Vagina (tissue), 2 donors: ENCODE data around the gene MTAP. TPM values are rescaled to one million over a fixed set of nuclear protein-coding genes. Genes with fewer than 3 reads are reported as not detected.

Source experiments
- DNase-seq, 2 donors: peaks; one replicate each; pipeline ENCODE4 v3.0.0-alpha.2; 2017; ENCODE audit errors: extremely low spot score in 2 of 2
- H3K27ac ChIP-seq: fragments of 200-600 bp; sonication (generic); one replicate; pipeline ENCODE4 v1.5.1; 2019
- H3K27me3 ChIP-seq: fragments of 200-600 bp; sonication (generic); one replicate; pipeline ENCODE4 v1.5.1; 2019
- H3K36me3 ChIP-seq, 2 donors: fragments of 200-600 bp; sonication (generic); one replicate each; pipeline ENCODE4 v1.5.1; 2017 to 2019
- H3K4me1 ChIP-seq: fragments of 200-600 bp; sonication (generic); one replicate; pipeline ENCODE4 v1.5.1; 2019
- H3K4me3 ChIP-seq, 2 donors: fragments of 200-600 bp; sonication (generic); 1 replicate in 1 of 2; 2 replicates in 1 of 2; pipeline ENCODE4 v1.5.1; 2016 to 2019
- H3K9me3 ChIP-seq: fragments of 200-600 bp; sonication (generic); one replicate; pipeline ENCODE4 v1.5.1; 2019
- CTCF ChIP-seq, 3 experiments: fragments of 450-650 bp in 2 of 3; fragments of 200-600 bp in 1 of 3; sonication (generic) in 1 of 3; IDR thresholded peaks; one replicate each; pipeline ENCODE4 v1.5.1; 2017 to 2019; ENCODE audit warnings: antibody characterized with exemption in 3 of 3, mild to moderate bottlenecking in 2 of 3, moderate library complexity in 2 of 3
- POLR2A ChIP-seq, 2 donors: fragments of 450-650 bp; IDR thresholded peaks; one replicate each; pipeline ENCODE4 v1.6.1; 2017; ENCODE audit warnings: antibody characterized with exemption in 2 of 2, mild to moderate bottlenecking in 2 of 2, moderate library complexity in 2 of 2
- POLR2AphosphoS5 ChIP-seq, 2 donors: sonication (generic); formaldehyde crosslinking; IDR thresholded peaks; one replicate each; pipeline ENCODE4 v1.9.0; 2017; ENCODE audit warnings: antibody characterized with exemption in 2 of 2, mild to moderate bottlenecking in 2 of 2, low read depth in 1 of 2; ENCODE audit not compliant: insufficient read depth in 1 of 2
- intact Hi-C: fragments of 100-400 bp; cut with DNase I; formaldehyde crosslinking; loops from one replicate; pipeline ENCODE4 v1.15.1; 2023
- total RNA-seq: library from RNA; depleted of rRNA; stranded (reverse); fragments of >200 nt; gene quantifications from one replicate; pipeline ENCODE4 v1.2.3, GENCODE V29; 2016

Gene MTAP
- total RNA-seq, 1 donor from 2014 or later: 19.9 TPM

- H3K36me3 ChIP-seq: peaks cover 0 to 5% of the 10 kb centered on the region in 2 donors
- intact Hi-C loops: no loop called here
- H3K27me3 ChIP-seq: no peaks in the 10 kb centered on the region
- H3K4me3 ChIP-seq: no peak overlapping the region
- no peaks in the 10 kb centered on the region for H3K9me3 ChIP-seq
- no peaks in the 10 kb centered on the region for H3K4me1 ChIP-seq
- TF ChIP-seq POLR2AphosphoS5 (IDR thresholded peaks at IDR 0.05; ENCODE audit: insufficient read depth in 1 of 2, low read depth in 1 of 2): no peak
- TF ChIP-seq CTCF (IDR thresholded peaks at IDR 0.05): no peak
- TF ChIP-seq POLR2A (IDR thresholded peaks at IDR 0.05): no peak
- no peak overlapping the region for H3K27ac ChIP-seq
- DNase-seq: no peak
Observed at GRCh38 chr9:21933281-21933680, 130.8 kb downstream of the MTAP start.

- Histone ChIP-seq H3K27ac (no peak overlapping the region), H3K4me3 (no peak overlapping the region), H3K27me3 (no peaks in the 10 kb centered on the region), H3K4me1 (no peaks in the 10 kb centered on the region), H3K9me3 (no peaks in the 10 kb centered on the region), H3K36me3 (peaks cover 0 to 5% of the 10 kb centered on the region in 2 donors)
- intact Hi-C loops: no loop called here
- TF ChIP-seq POLR2AphosphoS5 (IDR thresholded peaks at IDR 0.05; ENCODE audit: insufficient read depth in 1 of 2, low read depth in 1 of 2) (no peak), POLR2A (IDR thresholded peaks at IDR 0.05) (no peak)
- DNase-seq: no peak
Observed at GRCh38 chr9:21933865-21934264, 131.4 kb downstream of the MTAP start.

- DNase-seq: no peak
- H3K27me3 ChIP-seq: no peaks in the 10 kb centered on the region
- H3K27ac ChIP-seq: no peak overlapping the region
- peaks cover 0 to 5% of the 10 kb centered on the region in 2 donors for H3K36me3 ChIP-seq
- no peaks in the 10 kb centered on the region for H3K4me1 ChIP-seq
- no peaks in the 10 kb centered on the region for H3K9me3 ChIP-seq
- TF ChIP-seq CTCF (IDR thresholded peaks at IDR 0.05): no peak
- no peak for TF ChIP-seq POLR2A (IDR thresholded peaks at IDR 0.05)
- TF ChIP-seq POLR2AphosphoS5 (IDR thresholded peaks at IDR 0.05; ENCODE audit: insufficient read depth in 1 of 2, low read depth in 1 of 2): no peak
- intact Hi-C loops: no loop called here
- H3K4me3 ChIP-seq: no peak overlapping the region
Observed at GRCh38 chr9:21935631-21936030, 133.2 kb downstream of the MTAP start.

DNA sequence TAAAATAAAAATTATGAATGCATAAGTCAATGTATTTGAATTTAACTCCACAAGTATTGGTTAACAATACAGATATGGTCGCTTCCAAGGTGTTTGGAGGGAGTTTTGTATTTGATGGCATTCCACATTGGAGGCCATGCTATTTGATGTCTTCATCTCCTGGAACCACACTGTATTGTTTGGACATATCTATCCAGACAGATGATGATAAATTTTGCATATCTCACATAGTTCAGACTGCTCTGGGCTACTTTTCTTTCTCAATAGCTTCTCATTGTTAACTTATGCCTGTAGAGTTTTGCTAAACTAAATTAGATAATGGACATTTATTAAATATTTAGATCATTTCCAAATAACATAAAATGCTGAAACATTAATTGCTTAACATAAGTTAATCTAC is 133.7 kb downstream of the MTAP start:
- H3K9me3 ChIP-seq: no peaks in the 10 kb centered on the region
- no peak for DNase-seq
- H3K4me1 ChIP-seq: no peaks in the 10 kb centered on the region
- intact Hi-C loops: no loop called here
- no peaks in the 10 kb centered on the region for H3K27me3 ChIP-seq
- TF ChIP-seq POLR2A (IDR thresholded peaks at IDR 0.05) (no peak), CTCF (IDR thresholded peaks at IDR 0.05) (no peak), POLR2AphosphoS5 (IDR thresholded peaks at IDR 0.05; ENCODE audit: insufficient read depth in 1 of 2, low read depth in 1 of 2) (no peak)
- peaks cover 0 to 5% of the 10 kb centered on the region in 2 donors for H3K36me3 ChIP-seq
- no peak overlapping the region for H3K4me3 ChIP-seq
- H3K27ac ChIP-seq: no peak overlapping the region

- Histone ChIP-seq H3K4me1 (no peaks in the 10 kb centered on the region), H3K27me3 (no peaks in the 10 kb centered on the region), H3K4me3 (no peak overlapping the region), H3K9me3 (no peaks in the 10 kb centered on the region), H3K36me3 (no peaks in the 10 kb centered on the region), H3K27ac (no peak overlapping the region)
- no peak for DNase-seq
- intact Hi-C loops: no loop called here
- TF ChIP-seq POLR2A (IDR thresholded peaks at IDR 0.05): no peak
- TF ChIP-seq CTCF (IDR thresholded peaks at IDR 0.05): no peak
- no peak for TF ChIP-seq POLR2AphosphoS5 (IDR thresholded peaks at IDR 0.05; ENCODE audit: insufficient read depth in 1 of 2, low read depth in 1 of 2)
Observed at GRCh38 chr9:21941337-21941995, 139.0 kb downstream of the MTAP start.
